H9 (cell line): ENCODE results near the gene MALL. TPM values are rescaled to one million over a fixed set of nuclear protein-coding genes. Genes with fewer than 3 reads are reported as not detected.
A peak's percentile ranks its signal among the peaks of the same experiment; 100 is the strongest.
"Not testable (repeated sequence)": the region's sequence is repeated elsewhere in the genome, so short reads cannot be mapped to it uniquely, and the experiment has no call there.

Source experiments
- DNase-seq: peaks from one replicate; pipeline ENCODE4 v3.0.0-alpha.2; 2017
- H2AFZ ChIP-seq: one replicate; pipeline ENCODE4 v1.6.1; 2013; ENCODE audit warnings: mild to moderate bottlenecking, low read length, control low read depth, moderate library complexity
- H2AK5ac ChIP-seq: 2 replicates; pipeline ENCODE4 v1.6.1; 2013; ENCODE audit warnings: low read length, control low read depth, mixed read lengths; ENCODE audit not compliant: insufficient read length
- H2BK120ac ChIP-seq: one replicate; pipeline ENCODE4 v1.6.1; 2013; ENCODE audit warnings: low read depth, mild to moderate bottlenecking, low read length, control low read depth, inconsistent platforms; ENCODE audit not compliant: poor library complexity, severe bottlenecking
- H2BK12ac ChIP-seq: 2 replicates; pipeline ENCODE4 v1.6.1; 2013; ENCODE audit warnings: low read length, control low read depth, mixed read lengths, low read depth; ENCODE audit not compliant: insufficient read length
- H2BK15ac ChIP-seq: 2 replicates; pipeline ENCODE4 v1.6.1; 2013; ENCODE audit warnings: low read depth, low read length, control low read depth
- H2BK20ac ChIP-seq: one replicate; pipeline ENCODE4 v1.6.1; 2013; ENCODE audit warnings: low read depth, mild to moderate bottlenecking, low read length, control low read depth, inconsistent platforms; ENCODE audit not compliant: poor library complexity, severe bottlenecking
- H2BK5ac ChIP-seq: 2 replicates; pipeline ENCODE4 v1.6.1; 2013; ENCODE audit warnings: low read length, control low read depth, mixed read lengths; ENCODE audit not compliant: insufficient read length
- H3K14ac ChIP-seq: 2 replicates; pipeline ENCODE4 v1.6.1; 2013; ENCODE audit warnings: low read length, control low read depth; ENCODE audit not compliant: insufficient read depth
- H3K18ac ChIP-seq: 2 replicates; pipeline ENCODE4 v1.6.1; 2013; ENCODE audit warnings: low read depth, mild to moderate bottlenecking, mixed read lengths, low read length, control low read depth; ENCODE audit not compliant: insufficient read length
- H3K23ac ChIP-seq: 2 replicates; pipeline ENCODE4 v1.6.1; 2013; ENCODE audit warnings: low read length, control low read depth, mixed read lengths, low read depth; ENCODE audit not compliant: insufficient read length
- H3K23me2 ChIP-seq: 2 replicates; pipeline ENCODE4 v1.6.1; 2013; ENCODE audit warnings: low read depth, mild to moderate bottlenecking, mixed read lengths, low read length, control low read depth; ENCODE audit not compliant: insufficient read length, poor library complexity, severe bottlenecking
- H3K27ac ChIP-seq: 2 replicates; pipeline ENCODE4 v1.5.1; 2013; ENCODE audit warnings: low read length, control low read depth, mixed read lengths, low read depth; ENCODE audit not compliant: insufficient read length
- H3K27me3 ChIP-seq: 2 replicates; pipeline ENCODE4 v1.6.1; 2013; ENCODE audit warnings: low read length, control low read depth, inconsistent platforms; ENCODE audit not compliant: insufficient read depth
- H3K4ac ChIP-seq: 2 replicates; pipeline ENCODE4 v1.6.1; 2013; ENCODE audit warnings: low read depth, mild to moderate bottlenecking, control low read depth, inconsistent platforms, low read length, moderate library complexity
- H3K4me1 ChIP-seq: 2 replicates; pipeline ENCODE4 v1.6.1; 2013; ENCODE audit warnings: low read length, control low read depth, inconsistent platforms; ENCODE audit not compliant: insufficient read depth
- H3K4me2 ChIP-seq: 2 replicates; pipeline ENCODE4 v1.6.1; 2013; ENCODE audit warnings: low read length, control low read depth, mixed read lengths; ENCODE audit not compliant: insufficient read length, insufficient read depth
- H3K56ac ChIP-seq: 2 replicates; pipeline ENCODE4 v1.6.1; 2013; ENCODE audit warnings: low read depth, mild to moderate bottlenecking, mixed read lengths, low read length, control low read depth; ENCODE audit not compliant: insufficient read length
- H3K79me1 ChIP-seq: 2 replicates; pipeline ENCODE4 v1.6.1; 2013; ENCODE audit warnings: low read depth, mild to moderate bottlenecking, moderate library complexity, low read length, control low read depth, inconsistent platforms; ENCODE audit not compliant: insufficient read depth, poor library complexity, severe bottlenecking
- H3K79me2 ChIP-seq: 2 replicates; pipeline ENCODE4 v1.6.1; 2013; ENCODE audit warnings: low read length, control low read depth, inconsistent platforms; ENCODE audit not compliant: insufficient read depth
- H3K9ac ChIP-seq: 2 replicates; pipeline ENCODE4 v1.6.1; 2013; ENCODE audit warnings: low read length, control low read depth, mixed read lengths; ENCODE audit not compliant: insufficient read length; ENCODE audit errors: extremely low read depth
- H3K9me3 ChIP-seq: one replicate; pipeline ENCODE4 v1.6.1; 2013; ENCODE audit warnings: low read depth, low read length, inconsistent platforms; ENCODE audit not compliant: control insufficient read depth
- H3T11ph ChIP-seq: one replicate; pipeline ENCODE4 v1.6.1; 2013; ENCODE audit warnings: mild to moderate bottlenecking, low read length, control low read depth, inconsistent platforms
- H4K20me1 ChIP-seq: one replicate; pipeline ENCODE4 v1.6.1; 2013; ENCODE audit not compliant: control insufficient read depth, insufficient read length, insufficient read depth
- H4K5ac ChIP-seq: 2 replicates; pipeline ENCODE4 v1.6.1; 2013; ENCODE audit warnings: low read depth, mild to moderate bottlenecking, mixed read lengths, low read length, control low read depth; ENCODE audit not compliant: insufficient read length
- H4K8ac ChIP-seq: replicated peaks from 2 replicates; pipeline ENCODE4 v1.6.1; 2013; ENCODE audit warnings: low read length, control low read depth, mixed read lengths, low read depth; ENCODE audit not compliant: insufficient read length
- H4K91ac ChIP-seq: 2 replicates; pipeline ENCODE4 v1.6.1; 2013; ENCODE audit warnings: low read depth, mild to moderate bottlenecking, moderate library complexity, mixed read lengths, low read length, control low read depth; ENCODE audit not compliant: insufficient read length
- H3K27ac Mint-ChIP-seq, 3 experiments: 2 replicates in 2 of 3; 3 replicates in 1 of 3; pipeline ENCODE4 v1.8.0; 2020 to 2021; ENCODE audit warnings: mixed read lengths in 3 of 3, mild to moderate bottlenecking in 1 of 3, moderate library complexity in 1 of 3
- H3K27me3 Mint-ChIP-seq: 2 replicates; pipeline ENCODE4 v1.8.0; 2021; ENCODE audit warnings: low read depth, mild to moderate bottlenecking, moderate library complexity, mixed read lengths
- H3K36me3 Mint-ChIP-seq, 3 experiments: 2 replicates in 2 of 3; 3 replicates in 1 of 3; pipeline ENCODE4 v1.8.0; 2020 to 2021; ENCODE audit warnings: low read depth in 3 of 3, mixed read lengths in 3 of 3; ENCODE audit not compliant: insufficient read depth in 1 of 3
- H3K4me1 Mint-ChIP-seq, 2 experiments: 2 replicates each; pipeline ENCODE4 v1.8.0; 2020; ENCODE audit warnings: mixed read lengths in 2 of 2
- H3K4me3 Mint-ChIP-seq, 2 experiments: 2 replicates in 1 of 2; 3 replicates in 1 of 2; pipeline ENCODE4 v1.8.0; 2020 to 2021; ENCODE audit warnings: mild to moderate bottlenecking in 2 of 2, mixed read lengths in 2 of 2, moderate library complexity in 1 of 2
- H3K9me3 Mint-ChIP-seq, 2 experiments: 2 replicates in 1 of 2; 3 replicates in 1 of 2; pipeline ENCODE4 v1.8.0; 2020; ENCODE audit warnings: mild to moderate bottlenecking in 2 of 2, mixed read lengths in 2 of 2, moderate library complexity in 1 of 2
- WGBS: extraction: QIAGEN DNeasy Blood & Tissue Kit; methylation state at CpG from one replicate; pipeline ENCODE4 v1.1.7; 2013; ENCODE audit warnings: missing lambda C conversion rate, low lambda C conversion rate, mixed read lengths; ENCODE audit not compliant: insufficient read length; ENCODE audit errors: extremely low coverage; 5-methylcytosine and 5-hydroxymethylcytosine counted together
- total RNA-seq: library from RNA; stranded (reverse); gene quantifications from 2 replicates; pipeline ENCODE4 v1.2.1, GENCODE V29; 2021

Gene MALL
- total RNA-seq, 1 experiment from 2014 or later: 5.0 TPM

GRCh38 chr2:110069869-110070268 lies 45.8 kb downstream of the MALL start:
- not testable (repeated sequence) for H3K27me3 Mint-ChIP-seq, H2BK20ac ChIP-seq, H2BK15ac ChIP-seq, H3K4me1 Mint-ChIP-seq, H3K27ac Mint-ChIP-seq, H3K23ac ChIP-seq, H2BK5ac ChIP-seq, H4K20me1 ChIP-seq, H3T11ph ChIP-seq, H3K9ac ChIP-seq, H2BK120ac ChIP-seq, H3K79me2 ChIP-seq, H3K9me3 ChIP-seq, H3K23me2 ChIP-seq, H3K56ac ChIP-seq, H2AFZ ChIP-seq, H4K5ac ChIP-seq, H2AK5ac ChIP-seq, H3K4me3 Mint-ChIP-seq, H3K4me2 ChIP-seq, H3K18ac ChIP-seq, H3K14ac ChIP-seq, H3K79me1 ChIP-seq, H4K8ac ChIP-seq, H3K4me1 ChIP-seq, H3K27me3 ChIP-seq, H3K36me3 Mint-ChIP-seq, H3K4ac ChIP-seq, H3K27ac ChIP-seq, H2BK12ac ChIP-seq, H4K91ac ChIP-seq, H3K9me3 Mint-ChIP-seq
- WGBS: no CpG with 5 or more reads among the region's 7 CpGs
- DNase-seq: peak; percentile 2

- not testable (repeated sequence) for H3K23ac ChIP-seq, H3K56ac ChIP-seq, H2BK12ac ChIP-seq, H3K27ac Mint-ChIP-seq, H2BK5ac ChIP-seq, H3K23me2 ChIP-seq, H3K4me1 Mint-ChIP-seq, H3K14ac ChIP-seq, DNase-seq, H3K9ac ChIP-seq, H3K27ac ChIP-seq, H4K91ac ChIP-seq, H4K5ac ChIP-seq, H3K79me2 ChIP-seq, H2AFZ ChIP-seq, H3K36me3 Mint-ChIP-seq, H3K4me2 ChIP-seq, H3K4me1 ChIP-seq, H2AK5ac ChIP-seq, H3K18ac ChIP-seq, H3K4me3 Mint-ChIP-seq, H3T11ph ChIP-seq, H4K8ac ChIP-seq, H3K27me3 ChIP-seq, H3K4ac ChIP-seq, H4K20me1 ChIP-seq, H2BK15ac ChIP-seq, H3K79me1 ChIP-seq, H2BK20ac ChIP-seq, H3K9me3 ChIP-seq, H3K9me3 Mint-ChIP-seq, H3K27me3 Mint-ChIP-seq, H2BK120ac ChIP-seq
- no CpG with 5 or more reads among the region's 3 CpGs for WGBS
Observed at GRCh38 chr2:110068153-110068552, 47.5 kb downstream of the MALL start.
